HG03439 (cell line): Measurements from ENCODE around the gene NDFIP1.
"Not testable (repeated sequence)": the region's sequence is repeated elsewhere in the genome, so short reads cannot be mapped to it uniquely, and the experiment has no call there.

Experiments used
- ATAC-seq: cut with Tn5 transposase; IDR thresholded peaks from one replicate; pipeline ENCODE4 v1.9.1; 2021; ENCODE audit warnings: mild to moderate bottlenecking, moderate library complexity; ENCODE audit not compliant: unreplicated experiment

The NDFIP1 gene

DNA sequence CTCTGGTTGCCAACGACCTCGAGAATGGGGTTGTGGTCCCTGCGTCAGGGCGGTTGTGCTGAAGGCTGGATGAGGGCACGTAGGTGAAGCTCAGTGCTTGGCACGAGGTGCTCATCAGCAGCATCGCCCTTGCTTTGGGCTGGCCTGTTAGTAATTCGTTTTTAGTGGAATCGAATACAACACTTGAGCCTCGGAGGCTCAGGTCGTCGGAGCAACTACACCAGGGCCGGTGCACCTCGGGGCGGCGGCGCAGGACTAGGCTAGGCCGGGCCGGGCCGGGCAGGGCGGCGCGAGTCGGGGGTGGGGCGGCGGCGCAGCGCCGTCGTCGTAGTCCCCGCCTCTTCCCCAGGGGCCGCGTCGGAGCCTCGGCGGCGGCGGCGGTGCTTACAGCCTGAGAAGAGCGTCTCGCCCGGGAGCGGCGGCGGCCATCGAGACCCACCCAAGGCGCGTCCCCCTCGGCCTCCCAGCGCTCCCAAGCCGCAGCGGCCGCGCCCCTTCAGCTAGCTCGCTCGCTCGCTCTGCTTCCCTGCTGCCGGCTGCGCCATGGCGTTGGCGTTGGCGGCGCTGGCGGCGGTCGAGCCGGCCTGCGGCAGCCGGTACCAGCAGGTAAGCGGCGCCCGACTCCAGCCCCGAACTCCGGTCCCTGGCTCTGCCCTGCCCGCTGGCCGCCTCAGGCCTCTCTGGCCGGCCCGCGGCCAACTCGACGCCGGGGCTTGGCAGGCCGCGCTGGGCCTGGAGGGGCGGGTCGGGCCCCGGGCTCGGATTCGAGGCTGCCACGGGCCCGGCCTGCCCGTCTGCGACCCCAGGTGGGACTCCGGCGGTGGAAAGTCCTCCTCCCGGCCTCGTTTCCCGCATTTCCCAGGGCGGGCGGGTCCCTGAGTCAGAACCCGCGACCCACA lies at the start of gene NDFIP1:
TSS of gene NDFIP1 (plus strand) at position 348 of the 899 bp plus-strand sequence. CDS start at position 544, 196 bp downstream.
- peak; percentile 94 for ATAC-seq

DNA sequence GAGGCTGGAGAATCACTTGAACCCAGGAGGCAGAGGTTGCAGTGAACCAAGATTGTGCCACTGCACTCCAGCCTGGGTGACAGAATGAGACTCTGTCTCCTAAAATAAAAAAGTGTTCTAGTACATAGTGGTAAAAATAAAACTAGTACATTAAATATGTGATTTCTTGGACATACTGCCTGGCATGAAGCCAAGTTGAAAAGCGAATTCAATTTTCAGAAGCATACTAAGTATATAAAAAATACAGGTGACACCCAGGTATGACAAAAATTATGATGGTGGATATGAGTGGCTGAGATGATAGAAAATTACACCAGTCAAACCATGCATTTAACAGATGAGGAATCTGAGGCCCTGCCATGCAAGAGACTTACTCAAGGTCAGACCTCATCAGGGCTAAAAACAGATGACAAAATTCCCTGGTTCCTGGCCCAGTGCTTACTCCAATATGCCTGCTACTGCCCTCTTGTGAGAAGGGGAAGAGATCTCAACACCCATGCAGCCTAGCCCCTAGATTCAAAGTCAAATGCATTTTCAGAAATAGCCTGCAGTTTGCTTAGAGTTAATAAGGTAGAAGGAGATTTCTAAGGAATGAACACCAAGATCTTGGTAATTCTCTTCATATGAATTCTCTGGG lies 49.2 kb upstream of the NDFIP1 start:
- ATAC-seq = no peak

DNA sequence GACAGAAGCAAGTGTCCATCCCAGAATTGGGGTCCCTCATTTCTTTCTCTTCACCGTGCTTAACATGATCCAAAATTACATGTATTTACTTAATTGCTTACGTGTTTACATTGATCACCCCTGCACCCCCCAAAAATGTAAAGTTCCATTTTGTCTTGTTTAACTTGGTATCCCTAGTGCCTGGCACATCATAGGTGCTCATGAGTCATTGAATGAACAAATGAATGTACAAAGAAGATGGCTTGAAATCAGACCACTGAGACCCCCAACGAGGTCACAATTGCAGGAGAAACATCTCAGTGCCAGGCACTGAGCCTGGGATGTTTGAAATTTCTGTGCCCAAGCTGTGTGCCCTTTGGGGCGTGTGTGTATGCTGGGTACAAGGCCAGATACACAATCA lies 45.2 kb upstream of the NDFIP1 start:
- no peak for ATAC-seq

GRCh38 chr5:142063878-142064331 lies 44.7 kb upstream of the NDFIP1 start:
- no peak for ATAC-seq

GRCh38 chr5:142065273-142065672 lies 43.3 kb upstream of the NDFIP1 start:
- no peak for ATAC-seq

DNA sequence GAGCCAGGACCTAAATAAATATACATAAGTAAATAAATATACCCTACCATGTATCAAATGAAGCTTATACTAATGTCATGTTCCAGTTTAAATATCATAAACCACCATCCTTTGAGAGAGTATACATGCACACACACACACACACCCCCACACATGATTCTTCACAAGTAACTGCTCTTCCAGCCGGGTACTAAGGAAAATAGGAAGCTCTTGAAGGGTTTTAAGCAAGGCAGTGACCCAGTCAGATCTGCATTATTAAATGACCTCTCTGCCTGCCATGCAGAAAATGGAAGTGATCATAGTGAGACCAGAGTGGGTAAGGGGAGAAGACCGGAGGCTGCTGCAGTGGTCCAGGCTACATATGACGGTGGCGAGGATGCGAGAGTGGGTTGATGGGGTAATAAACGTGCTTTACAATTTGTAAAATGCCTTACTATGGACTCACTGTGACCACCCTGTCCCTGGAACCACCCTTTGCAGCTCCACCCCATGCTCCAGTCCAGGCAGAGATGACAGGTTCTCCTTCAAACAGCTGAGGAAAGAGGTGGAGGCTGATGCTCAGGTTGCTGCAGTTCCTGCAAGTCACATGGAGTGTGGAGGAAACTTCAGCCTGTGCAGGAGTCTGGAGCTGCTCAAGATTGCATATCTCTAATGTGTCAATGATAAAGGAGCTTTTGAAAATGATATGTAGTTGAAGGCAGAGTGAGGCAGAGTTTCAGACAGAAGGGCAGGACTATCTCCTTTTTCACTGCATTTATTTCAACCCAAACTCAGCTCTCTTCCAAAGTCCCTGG lies 38.8 kb upstream of the NDFIP1 start:
- ATAC-seq = no peak

DNA sequence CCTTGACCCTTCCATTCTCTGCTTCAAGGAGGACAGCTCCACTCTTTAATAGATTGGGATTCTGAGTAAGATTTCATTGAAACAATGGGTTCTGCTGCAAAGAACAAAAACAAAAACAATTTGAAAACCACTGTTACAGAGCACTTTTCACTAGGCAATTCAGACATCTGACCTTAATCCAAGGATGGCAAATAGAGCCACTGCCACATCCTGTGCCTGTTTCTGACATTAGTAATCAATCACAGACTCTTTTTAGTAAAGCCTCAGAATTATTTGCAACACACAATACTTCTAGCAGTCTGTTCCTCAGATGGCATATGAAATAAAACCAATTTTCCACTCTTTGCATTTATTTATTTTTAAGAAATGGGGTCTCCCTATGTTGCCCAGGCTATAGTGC lies 37.8 kb upstream of the NDFIP1 start:
- ATAC-seq = no peak

GRCh38 chr5:142072488-142072887 lies 36.1 kb upstream of the NDFIP1 start:
- ATAC-seq = no peak

GRCh38 chr5:142073362-142073988 lies 35.1 kb upstream of the NDFIP1 start:
- ATAC-seq = no peak

- ATAC-seq = no peak
Measured at GRCh38 chr5:142074006-142074405, 34.6 kb upstream of the NDFIP1 start.

DNA sequence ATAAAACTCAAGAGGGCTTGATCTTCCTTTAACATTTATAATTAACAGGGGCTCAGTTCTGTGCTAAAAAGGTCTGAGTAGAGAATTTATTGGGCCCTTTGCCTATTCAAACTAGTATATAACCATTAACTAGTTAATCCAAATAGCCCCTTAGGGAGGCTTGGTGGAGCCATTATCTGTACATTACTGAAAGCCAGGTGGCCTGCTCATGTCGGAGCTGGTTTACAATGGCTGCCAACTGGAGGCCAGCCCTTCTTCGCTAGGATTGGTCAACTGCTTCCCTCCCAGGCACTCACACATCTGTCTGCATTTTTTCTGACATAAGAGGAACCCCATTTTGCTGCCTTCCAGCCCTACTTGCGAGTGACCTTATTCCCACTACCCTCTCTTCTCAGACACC lies 30.4 kb upstream of the NDFIP1 start:
- ATAC-seq = no peak

DNA sequence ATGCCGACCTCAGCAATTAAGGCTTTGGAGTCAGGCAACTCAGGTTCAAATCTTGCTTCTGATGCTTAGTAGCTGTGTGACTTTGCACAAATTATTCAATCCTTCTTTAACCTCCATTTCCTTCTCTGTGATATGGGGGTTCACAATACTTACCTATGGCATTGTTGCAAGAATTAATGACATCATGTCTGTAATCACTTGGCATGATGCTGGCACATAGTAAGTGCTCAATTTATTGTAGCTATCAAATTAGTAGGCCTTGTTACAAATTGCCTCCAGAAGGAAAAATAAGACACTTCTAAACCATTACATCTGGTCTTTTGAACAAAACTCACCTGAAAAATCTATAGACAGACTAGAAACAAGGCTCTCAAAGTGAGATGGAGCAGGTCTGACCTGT lies 29.9 kb upstream of the NDFIP1 start:
- no peak for ATAC-seq

GRCh38 chr5:142079306-142079721 lies 29.3 kb upstream of the NDFIP1 start:
- no peak for ATAC-seq

- ATAC-seq = no peak
Measured at GRCh38 chr5:142080248-142080647, 28.3 kb upstream of the NDFIP1 start.

GRCh38 chr5:142082182-142082781 lies 26.3 kb upstream of the NDFIP1 start:
- ATAC-seq = no peak

DNA sequence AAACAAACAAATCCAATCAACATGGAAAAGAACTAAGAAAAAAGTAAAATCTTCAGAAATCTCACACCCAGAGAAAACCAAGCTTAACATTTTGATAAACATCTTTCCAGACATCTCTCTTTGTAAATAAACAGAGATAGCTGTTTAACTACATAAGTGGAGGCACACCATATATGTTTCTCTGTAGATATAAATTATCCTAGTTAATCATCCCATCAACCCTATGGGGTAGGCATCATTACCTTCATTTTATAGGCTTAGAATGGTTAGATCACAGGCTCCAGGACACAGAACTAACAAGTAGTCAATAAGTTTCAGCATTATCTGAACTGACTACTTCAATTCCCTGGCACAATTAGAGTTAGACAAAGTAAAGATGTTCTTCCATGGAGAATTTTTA lies 22.4 kb upstream of the NDFIP1 start:
- no peak for ATAC-seq

DNA sequence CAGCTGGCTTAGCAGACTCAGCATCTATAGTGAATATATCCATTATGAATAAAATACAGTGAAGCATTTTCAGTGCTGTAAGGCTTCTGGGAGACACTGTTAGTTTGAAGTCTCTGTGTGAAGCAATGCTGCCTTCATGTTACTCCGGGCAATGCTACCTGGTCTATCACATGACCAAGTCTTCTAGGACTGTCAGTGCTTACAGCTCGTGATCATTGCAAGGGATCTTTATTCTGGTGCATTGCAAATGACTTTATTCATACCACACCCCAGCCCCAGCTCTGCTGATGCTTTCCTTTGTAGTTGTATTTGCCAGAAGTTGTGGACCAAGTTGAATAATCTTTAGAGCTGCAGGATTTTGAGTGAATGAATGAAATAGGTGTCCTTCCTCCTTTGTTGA lies 21.9 kb upstream of the NDFIP1 start:
- ATAC-seq = no peak

DNA sequence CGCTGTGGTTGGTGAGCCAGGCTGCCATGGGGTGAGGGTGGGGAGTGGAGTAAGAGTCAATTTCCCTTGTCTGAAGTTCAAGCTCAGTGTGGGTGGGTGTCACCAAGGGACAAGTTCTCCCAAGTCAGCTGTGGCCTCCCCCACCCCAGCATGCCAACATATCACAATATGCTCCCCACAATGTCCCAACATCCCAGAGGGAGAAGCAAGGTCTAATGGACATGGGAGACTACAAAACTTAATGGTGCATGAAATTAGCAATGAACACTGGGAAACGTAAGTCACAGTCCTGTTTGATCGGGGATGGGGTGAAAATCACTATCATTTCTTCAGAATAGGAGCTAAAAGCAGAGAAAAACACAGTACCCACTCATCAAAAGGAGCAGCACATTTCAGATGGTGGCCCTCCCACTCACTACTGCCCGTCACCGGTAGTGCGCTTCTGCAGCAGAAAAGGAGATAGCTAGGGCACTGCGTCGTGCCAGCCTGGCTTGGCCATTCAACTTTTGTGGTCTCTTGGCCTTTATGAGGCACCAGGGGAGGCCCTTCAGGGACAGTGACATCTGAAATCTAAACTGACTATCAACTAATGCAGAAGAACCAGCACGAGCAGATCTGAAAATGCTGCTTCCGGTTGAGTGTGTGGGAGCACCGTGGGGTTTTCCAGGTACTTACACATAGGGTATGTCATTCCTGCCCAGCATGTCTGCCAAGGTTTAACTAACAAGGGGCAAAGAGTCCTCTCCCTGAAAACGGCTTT lies 20.5 kb upstream of the NDFIP1 start:
- no peak for ATAC-seq

- ATAC-seq = not testable (repeated sequence)
Measured at GRCh38 chr5:142088855-142089479, 19.6 kb upstream of the NDFIP1 start.
